ENCODE data around the gene LYL1.

The LYL1 gene

GRCh38 chr19:13127811-13128575 lies 25.3 kb upstream of the LYL1 start:
- peaks cover 4% of the 10 kb centered on the region for H3K36me3 ChIP-seq (replicated peaks; ENCODE audit: low read depth, low read length)
- no peaks in the 10 kb centered on the region for H3K27me3 ChIP-seq (ENCODE audit: low read depth, low read length)
- H2AFZ ChIP-seq (ENCODE audit: low read depth, low read length) = no peak overlapping the region
- no peak overlapping the region for H3K9ac ChIP-seq (ENCODE audit: low read length)
- peaks cover 93% of the 10 kb centered on the region for H3K79me2 ChIP-seq (ENCODE audit: low read length)
- H3K27ac ChIP-seq (ENCODE audit: low read length) = no peak overlapping the region
- TF ChIP-seq CTCF (IDR thresholded peaks at IDR 0.05; ENCODE audit: low read depth, low read length) (no peak), EZH2phosphoT487 (IDR thresholded peaks at IDR 0.05; ENCODE audit: low read depth) (no peak)
- no peak overlapping the region for H3K4me3 ChIP-seq (ENCODE audit: low read length)
- no peak overlapping the region for H3K4me2 ChIP-seq (ENCODE audit: low read length)
- no peaks in the 10 kb centered on the region for H3K9me3 ChIP-seq (ENCODE audit: insufficient read depth, low read length)
- no peaks in the 10 kb centered on the region for H3K4me1 ChIP-seq (ENCODE audit: low read length)
- peaks cover 54% of the 10 kb centered on the region for H4K20me1 ChIP-seq (ENCODE audit: insufficient read depth, low read length)

GRCh38 chr19:13127051-13127450 lies 24.4 kb upstream of the LYL1 start:
- H3K36me3 ChIP-seq (replicated peaks; ENCODE audit: low read depth, low read length) = peaks cover 6% of the 10 kb centered on the region
- no peaks in the 10 kb centered on the region for H3K4me1 ChIP-seq (ENCODE audit: low read length)
- TF ChIP-seq EZH2phosphoT487 (IDR thresholded peaks at IDR 0.05; ENCODE audit: low read depth) (no peak), CTCF (IDR thresholded peaks at IDR 0.05; ENCODE audit: low read depth, low read length) (no peak)
- H3K27me3 ChIP-seq (ENCODE audit: low read depth, low read length) = no peaks in the 10 kb centered on the region
- H3K27ac ChIP-seq (ENCODE audit: low read length) = no peak overlapping the region
- H3K79me2 ChIP-seq (ENCODE audit: low read length) = peaks cover 93% of the 10 kb centered on the region
- H3K4me3 ChIP-seq (ENCODE audit: low read length) = no peak overlapping the region
- H3K4me2 ChIP-seq (ENCODE audit: low read length) = no peak overlapping the region
- no peak overlapping the region for H3K9ac ChIP-seq (ENCODE audit: low read length)
- peaks cover 57% of the 10 kb centered on the region for H4K20me1 ChIP-seq (ENCODE audit: insufficient read depth, low read length)
- no peaks in the 10 kb centered on the region for H3K9me3 ChIP-seq (ENCODE audit: insufficient read depth, low read length)
- no peak overlapping the region for H2AFZ ChIP-seq (ENCODE audit: low read depth, low read length)

GRCh38 chr19:13122980-13123957 lies 20.6 kb upstream of the LYL1 start:
- TF ChIP-seq CTCF (IDR thresholded peaks at IDR 0.05; ENCODE audit: low read depth, low read length) = no peak
- no peak for TF ChIP-seq EZH2phosphoT487 (IDR thresholded peaks at IDR 0.05; ENCODE audit: low read depth)
- H3K9ac ChIP-seq (ENCODE audit: low read length) = no peak overlapping the region
- no peak overlapping the region for H2AFZ ChIP-seq (ENCODE audit: low read depth, low read length)
- no peaks in the 10 kb centered on the region for H3K9me3 ChIP-seq (ENCODE audit: insufficient read depth, low read length)
- no peak overlapping the region for H3K27ac ChIP-seq (ENCODE audit: low read length)
- no peaks in the 10 kb centered on the region for H3K27me3 ChIP-seq (ENCODE audit: low read depth, low read length)
- peaks cover 11% of the 10 kb centered on the region for H3K36me3 ChIP-seq (replicated peaks; ENCODE audit: low read depth, low read length)
- H3K79me2 ChIP-seq (ENCODE audit: low read length) = peaks cover 95% of the 10 kb centered on the region
- H3K4me3 ChIP-seq (ENCODE audit: low read length) = no peak overlapping the region
- no peak overlapping the region for H3K4me2 ChIP-seq (ENCODE audit: low read length)
- peaks cover 60% of the 10 kb centered on the region for H4K20me1 ChIP-seq (ENCODE audit: insufficient read depth, low read length)
- H3K4me1 ChIP-seq (ENCODE audit: low read length) = peaks cover 9% of the 10 kb centered on the region
